GM10847 (cell line): ENCODE data around the gene GNAT2.

ENCODE experiments used
- POLR2A ChIP-seq: IDR thresholded peaks from 2 replicates; pipeline ENCODE4 v1.6.1; 2011; ENCODE audit not compliant: insufficient read length; ENCODE audit errors: extremely low read depth

GNAT2 gene

GRCh38 chr1:109634292-109634691 lies 14.9 kb upstream of the GNAT2 start:
- TF ChIP-seq POLR2A: no peak

- TF ChIP-seq POLR2A: no peak
Measured at GRCh38 chr1:109632671-109633346, 13.4 kb upstream of the GNAT2 start.

- TF ChIP-seq POLR2A: no peak
Measured at GRCh38 chr1:109631513-109632505, 12.4 kb upstream of the GNAT2 start.

GRCh38 chr1:109630898-109631512 lies 11.6 kb upstream of the GNAT2 start:
- no peak for TF ChIP-seq POLR2A

GRCh38 chr1:109630081-109630897 lies 10.9 kb upstream of the GNAT2 start:
- TF ChIP-seq POLR2A: no peak

- no peak for TF ChIP-seq POLR2A
Measured at GRCh38 chr1:109629372-109630030, 10.1 kb upstream of the GNAT2 start.

- TF ChIP-seq POLR2A: no peak
Measured at GRCh38 chr1:109628540-109629321, 9.3 kb upstream of the GNAT2 start.

GRCh38 chr1:109627692-109628399 lies 8.4 kb upstream of the GNAT2 start:
- TF ChIP-seq POLR2A: no peak

GRCh38 chr1:109626682-109627408 lies 7.4 kb upstream of the GNAT2 start:
- no peak for TF ChIP-seq POLR2A

GRCh38 chr1:109625601-109626560 lies 6.5 kb upstream of the GNAT2 start:
- TF ChIP-seq POLR2A: no peak

GRCh38 chr1:109625176-109625575 lies 5.8 kb upstream of the GNAT2 start:
- TF ChIP-seq POLR2A: no peak
